ENCODE data around the gene FNBP1. TPM values are rescaled to one million over a fixed set of nuclear protein-coding genes. Genes with fewer than 3 reads are reported as not detected.

FNBP1 gene
- total and polyA plus RNA-seq, 2 of the 8 experiments (the other 6 are each of a cell fraction or from before 2014, with no cell fraction given): 7.2 to 40.9 TPM

- H4K20me1 ChIP-seq (replicated peaks in 1 of 2; ENCODE audit: control insufficient read depth in 1 of 2, insufficient read depth in 2 of 2, low read length in 2 of 2): no peaks in the 10 kb centered on the region
- POLR2A ChIA-PET (ENCODE audit: partially characterized antibody): no interaction called here
These were observed 15.2 kb downstream of the FNBP1 start for GRCh38 chr9:130027533-130028365.

More at GRCh38 chr9:130027533-130028365, 15.2 kb downstream of the FNBP1 start:
- no peaks in the 10 kb centered on the region for H3K27me3 ChIP-seq (replicated peaks in 1 of 4; ENCODE audit: control insufficient read depth in 3 of 4, extremely low read depth in 1 of 4, insufficient read depth in 3 of 4, low read length in 3 of 4)
- H3K4me2 ChIP-seq (ENCODE audit: insufficient read depth in 1 of 2, low read depth in 2 of 2, low read length in 2 of 2): no peak overlapping the region
- H3K4me3 ChIP-seq (ENCODE audit: extremely low read depth in 1 of 4, insufficient read depth in 2 of 4, low read depth in 3 of 4, low read length in 4 of 4): no peak overlapping the region
- H2BK12ac ChIP-seq (ENCODE audit: low read depth, low read length): no peak overlapping the region
- H2BK120ac ChIP-seq (replicated peaks; ENCODE audit: low read depth, low read length): no peak overlapping the region
- H3K4ac ChIP-seq (replicated peaks; ENCODE audit: insufficient read length, low read depth, low read length): no peak overlapping the region
- no peak overlapping the region for H2BK5ac ChIP-seq (ENCODE audit: low read depth, low read length)
- no peak for TF ChIP-seq SIN3A (conservative IDR thresholded peaks at IDR 0.05 in 1 of 2, IDR thresholded peaks at IDR 0.05 in 1 of 2; ENCODE audit: low read depth in 1 of 2, low read length in 2 of 2)
- H3K4me1 ChIP-seq (replicated peaks in 1 of 4; ENCODE audit: control insufficient read depth in 3 of 4, insufficient read depth in 4 of 4, low read length in 3 of 4): no peaks in the 10 kb centered on the region
- peaks cover 0 to 32% of the 10 kb centered on the region in 2 experiments; a peak in 2 of 4 replicates for H3K79me2 ChIP-seq (ENCODE audit: control insufficient read depth in 1 of 2, insufficient read depth in 2 of 2, low read length in 2 of 2)
- H3K79me1 ChIP-seq (ENCODE audit: low read depth, low read length): peaks cover 7% of the 10 kb centered on the region; the same call in 1 of the 2 replicates
- CTCF ChIA-PET (ENCODE audit: partially characterized antibody): interaction anchor here (1.7 kb wide), 2 partner anchors 12 kb away, joined by 3 to 7 read pairs; no protein-coding TSS in a partner anchor
- H3K56ac ChIP-seq (replicated peaks; ENCODE audit: insufficient read length, low read depth, low read length): no peak overlapping the region
- H3K14ac ChIP-seq (ENCODE audit: insufficient read length): no peak overlapping the region
- no peak overlapping the region for H3K27ac ChIP-seq (ENCODE audit: low read depth, low read length)
- FAIRE-seq (no peak), DNase-seq (ENCODE audit: low read depth in 1 of 2, low spot score in 2 of 2) (no peak)
- no peak overlapping the region for H2BK20ac ChIP-seq (ENCODE audit: low read length)
- no peak overlapping the region for H4K8ac ChIP-seq (ENCODE audit: extremely low read depth, insufficient read depth, low read length)
- H3K23me2 ChIP-seq (ENCODE audit: low read depth, low read length): no peaks in the 10 kb centered on the region
- no peak overlapping the region for H4K5ac ChIP-seq (ENCODE audit: insufficient read length, low read depth, low read length)
- 75% methylated on average over 9 of the region's 9 CpGs; no CpG with 5 or more reads in 1 of the 2 experiments for WGBS, 2 experiments (ENCODE audit: extremely low coverage in 1 of 2, insufficient coverage in 1 of 2, insufficient read length in 1 of 2, insufficient replicate concordance in 2 of 2, low coverage in 1 of 2, low lambda C conversion rate in 2 of 2, missing lambda C conversion rate in 1 of 2)
- no peaks in the 10 kb centered on the region for H3K9me3 ChIP-seq (ENCODE audit: insufficient read depth in 2 of 2, low read depth in 1 of 2, low read length in 1 of 2)
- H4K91ac ChIP-seq (replicated peaks; ENCODE audit: insufficient read length, low read length): no peak overlapping the region
- H3K23ac ChIP-seq (ENCODE audit: insufficient read length): no peak overlapping the region
- no peak overlapping the region for H2AK5ac ChIP-seq (ENCODE audit: low read depth, low read length)
- H2BK15ac ChIP-seq (ENCODE audit: low read length): no peak overlapping the region
- no peak overlapping the region for H3K9ac ChIP-seq (replicated peaks in 1 of 4; ENCODE audit: extremely low read depth in 1 of 4, low read depth in 3 of 4, low read length in 3 of 4)
- no peak overlapping the region for H3K18ac ChIP-seq (ENCODE audit: extremely low read depth, low read length)
- no peaks in the 10 kb centered on the region for H3K36me3 ChIP-seq (ENCODE audit: control insufficient read depth in 2 of 4, insufficient read depth in 4 of 4, low read length in 3 of 4)
- H2AFZ ChIP-seq (ENCODE audit: low read length): no peak overlapping the region
